Measurements from ENCODE around the gene MARCO. TPM values are rescaled to one million over a fixed set of nuclear protein-coding genes. Genes with fewer than 3 reads are reported as not detected.
"Not testable (repeated sequence)": the region's sequence is repeated elsewhere in the genome, so short reads cannot be mapped to it uniquely, and the experiment has no call there.

The MARCO gene
- total RNA-seq, 1 donor, result not detected

GRCh38 chr2:119029297-119029696, 87.3 kb downstream of the MARCO start:
- no peak overlapping the region for H3K4me3 ChIP-seq (ENCODE audit: low read depth, low read length)

GRCh38 chr2:119037922-119038321, 95.9 kb downstream of the MARCO start:
- not testable (repeated sequence) for H3K4me3 ChIP-seq (ENCODE audit: low read depth, low read length); DNase-seq (ENCODE audit: low read depth)

More at GRCh38 chr2:119029297-119029696, 87.3 kb downstream of the MARCO start:
- no peak for TF ChIP-seq CTCF (IDR thresholded peaks at IDR 0.05; ENCODE audit: insufficient read depth, low read length)
- DNase-seq (ENCODE audit: low read depth), result no peak

GRCh38 chr2:119040730-119041129, 98.7 kb downstream of the MARCO start:
- no peak for DNase-seq (ENCODE audit: low read depth)
- no peak for TF ChIP-seq CTCF (IDR thresholded peaks at IDR 0.05; ENCODE audit: insufficient read depth, low read length)
- no peak overlapping the region for H3K4me3 ChIP-seq (ENCODE audit: low read depth, low read length)

Other genes with a start within 250 kb of the MARCO start
- 0.63 and 0.90 TPM in 2 replicates for gene EN1, start 94.5 kb upstream of the MARCO start, total RNA-seq (ENCODE audit: low replicate concordance)
- gene C1QL2, start 216.6 kb downstream of the MARCO start, total RNA-seq (ENCODE audit: low replicate concordance), result not detected in 2 replicates

Data from fibroblast of the aortic adventitia (primary cell).